K562 (cell line): ENCODE results near the gene ZBTB48. TPM values are rescaled to one million over a fixed set of nuclear protein-coding genes. Genes with fewer than 3 reads are reported as not detected.

Source experiments
- ATF7 ChIP-seq: fragments of 450-650 bp; IDR thresholded peaks from 2 replicates; pipeline ENCODE4 v1.7.1; 2014; ENCODE audit warnings: mild to moderate bottlenecking, moderate library complexity
- BCOR ChIP-seq: fragments of 450-650 bp; IDR thresholded peaks from 2 replicates; pipeline ENCODE4 v1.6.1; 2016
- C11orf30 ChIP-seq: fragments of 450-650 bp; IDR thresholded peaks from 2 replicates; pipeline ENCODE4 v1.6.1; 2016; ENCODE audit warnings: low read depth, mild to moderate bottlenecking
- CSDE1 ChIP-seq, 2 experiments: fragments of 450-650 bp; IDR thresholded peaks; 2 replicates each; pipeline ENCODE4 v1.6.1; 2016; ENCODE audit warnings: mild to moderate bottlenecking in 1 of 2
- FOXA1 ChIP-seq: fragments of 450-650 bp; IDR thresholded peaks from 2 replicates; pipeline ENCODE4 v1.6.1; 2016; ENCODE audit warnings: mild to moderate bottlenecking, borderline replicate concordance
- GTF2F1 ChIP-seq: IDR thresholded peaks from 2 replicates; pipeline ENCODE4 v1.6.1; 2011; ENCODE audit warnings: low read depth, low read length, improper control_type of control experiment
- HDAC1 ChIP-seq, 2 experiments: fragments of 450-650 bp; IDR thresholded peaks; 2 replicates each; pipeline ENCODE4 v1.6.1; 2016 to 2017; ENCODE audit warnings: inconsistent platforms in 1 of 2, mild to moderate bottlenecking in 1 of 2, moderate library complexity in 1 of 2
- HNRNPLL ChIP-seq: fragments of 200-400 bp; formaldehyde crosslinking; IDR thresholded peaks from 2 replicates; pipeline ENCODE4 v1.6.1; 2017; ENCODE audit warnings: low read length, low read depth, mild to moderate bottlenecking; ENCODE audit not compliant: poor library complexity, severe bottlenecking
- HSF4 ChIP-seq: fragments of 250-450 bp; sonication (Bioruptor Pico); IDR thresholded peaks from 2 replicates; pipeline ENCODE4 v2.1.2; 2022; ENCODE audit warnings: mild to moderate bottlenecking, moderate library complexity, borderline replicate concordance
- KLF13 ChIP-seq: fragments of 450-650 bp; IDR thresholded peaks from 2 replicates; pipeline ENCODE4 v1.6.1; 2016; ENCODE audit warnings: missing genetic modification characterization, low read depth, mild to moderate bottlenecking, missing compliant biosample characterization, moderate library complexity, borderline replicate concordance
- MCM5 ChIP-seq: fragments of 450-650 bp; IDR thresholded peaks from 2 replicates; pipeline ENCODE4 v1.6.1; 2016; ENCODE audit warnings: low read depth
- MTF1 ChIP-seq: fragments of 250-450 bp; sonication (Bioruptor Pico); IDR thresholded peaks from 2 replicates; pipeline ENCODE4 v1.9.0; 2021; ENCODE audit warnings: moderate library complexity, mild to moderate bottlenecking, inconsistent platforms, borderline replicate concordance
- NEUROD1 ChIP-seq: fragments of 150-350 bp; IDR thresholded peaks from 2 replicates; pipeline ENCODE4 v1.6.1; 2014; ENCODE audit warnings: borderline replicate concordance, low read length, low read depth; ENCODE audit not compliant: partially characterized antibody
- NRF1 ChIP-seq, 2 experiments: fragments of 450-650 bp; IDR thresholded peaks in 1 of 2; conservative IDR thresholded peaks in 1 of 2; 2 replicates each; pipeline ENCODE4 v1.6.1; 2014; ENCODE audit warnings: mild to moderate bottlenecking in 2 of 2
- PML ChIP-seq: IDR thresholded peaks from 2 replicates; pipeline ENCODE4 v1.6.1; 2012; ENCODE audit warnings: low read length, inconsistent platforms
- RBBP5 ChIP-seq: fragments of 200-600 bp; sonication (generic); IDR thresholded peaks from 2 replicates; pipeline ENCODE4 v1.6.1; 2012; ENCODE audit warnings: borderline replicate concordance, mild to moderate bottlenecking, low read length, control low read depth, inconsistent platforms; ENCODE audit not compliant: insufficient read depth, poor library complexity, severe bottlenecking
- RNF2 ChIP-seq: sonication (generic); IDR thresholded peaks from 2 replicates; pipeline ENCODE4 v1.6.1; 2016
- SMAD2 ChIP-seq: fragments of 150-350 bp; IDR thresholded peaks from 2 replicates; pipeline ENCODE4 v1.6.1; 2014; ENCODE audit warnings: low read depth, mild to moderate bottlenecking, low read length
- STAG1 ChIP-seq: sonication (generic); formaldehyde crosslinking; IDR thresholded peaks from 2 replicates; pipeline ENCODE4 v1.5.0; 2020; ENCODE audit warnings: missing genetic modification reagents, borderline replicate concordance
- TRIM24 ChIP-seq, 2 experiments: fragments of 450-650 bp; IDR thresholded peaks; 2 replicates each; pipeline ENCODE4 v1.6.1; 2016
- XRCC4 ChIP-seq: IDR thresholded peaks from one replicate; pipeline ENCODE4 v1.6.1; 2011; ENCODE audit not compliant: insufficient read depth, insufficient read length; ENCODE audit errors: extremely low read depth
- ZNF12 ChIP-seq: sonication (generic); formaldehyde crosslinking; IDR thresholded peaks from 2 replicates; pipeline ENCODE4 v1.4.0; 2020; ENCODE audit warnings: mild to moderate bottlenecking, missing genetic modification reagents
- ZNF311 ChIP-seq: fragments of 250-450 bp; sonication (Bioruptor Pico); IDR thresholded peaks from 2 replicates; pipeline ENCODE4 v1.4.0; 2020; ENCODE audit warnings: mild to moderate bottlenecking, moderate library complexity
- ZNF354B ChIP-seq: fragments of 250-450 bp; sonication (Bioruptor Pico); IDR thresholded peaks from 2 replicates; pipeline ENCODE4 v1.4.0; 2020
- ZNF511 ChIP-seq: sonication (generic); formaldehyde crosslinking; IDR thresholded peaks from 2 replicates; pipeline ENCODE4 v1.8.0; 2022; ENCODE audit warnings: mild to moderate bottlenecking, missing genetic modification reagents
- ZNF695 ChIP-seq: fragments of 450-650 bp; formaldehyde crosslinking; IDR thresholded peaks from 2 replicates; pipeline ENCODE4 v1.4.0; 2020; ENCODE audit warnings: mild to moderate bottlenecking, moderate library complexity
- ZNF76 ChIP-seq: fragments of 250-450 bp; sonication (Bioruptor Pico); IDR thresholded peaks from 2 replicates; pipeline ENCODE4 v1.4.0; 2020; ENCODE audit warnings: mild to moderate bottlenecking, moderate library complexity, borderline replicate concordance
- ZNF780A ChIP-seq: fragments of 250-450 bp; sonication (Bioruptor Pico); IDR thresholded peaks from 2 replicates; pipeline ENCODE4 v1.5.0; 2021; ENCODE audit warnings: mild to moderate bottlenecking
- polyA plus RNA-seq, 8 experiments: library from polyadenylated mRNA; depleted of rRNA in 4 of 8; stranded (reverse) in 5 of 8; unstranded in 3 of 8; fragments of >200 nt; fragmentation: Nextera tagmentation in 2 of 8; fragmentation: Illumina TruSeq in 1 of 8; extraction: Ambion mirVana in 2 of 8; extraction: Trizol in 1 of 8; gene quantifications; 2 replicates each; pipeline versions ENCODE4 v1.2.1 to v1.2.3, GENCODE V29; 2011 to 2014; ENCODE audit warnings: inconsistent platforms in 1 of 8, missing spikeins in 1 of 8
- total RNA-seq, 7 experiments: library from RNA; depleted of rRNA in 6 of 7; stranded (reverse); fragments of >200 nt in 6 of 7; fragmentation: Illumina TruSeq in 2 of 7; extraction: Trizol in 2 of 7; gene quantifications; 2 replicates each; pipeline versions ENCODE4 v1.2.1 to v1.2.3, GENCODE V29; 2011 to 2021; ENCODE audit warnings: low replicate concordance in 1 of 7

The ZBTB48 gene
- total and polyA plus RNA-seq, 9 of the 15 experiments (the other 6 are each of a cell fraction or from before 2014, with no cell fraction given) = 1.9 to 66.9 (median 29.5) TPM

DNA sequence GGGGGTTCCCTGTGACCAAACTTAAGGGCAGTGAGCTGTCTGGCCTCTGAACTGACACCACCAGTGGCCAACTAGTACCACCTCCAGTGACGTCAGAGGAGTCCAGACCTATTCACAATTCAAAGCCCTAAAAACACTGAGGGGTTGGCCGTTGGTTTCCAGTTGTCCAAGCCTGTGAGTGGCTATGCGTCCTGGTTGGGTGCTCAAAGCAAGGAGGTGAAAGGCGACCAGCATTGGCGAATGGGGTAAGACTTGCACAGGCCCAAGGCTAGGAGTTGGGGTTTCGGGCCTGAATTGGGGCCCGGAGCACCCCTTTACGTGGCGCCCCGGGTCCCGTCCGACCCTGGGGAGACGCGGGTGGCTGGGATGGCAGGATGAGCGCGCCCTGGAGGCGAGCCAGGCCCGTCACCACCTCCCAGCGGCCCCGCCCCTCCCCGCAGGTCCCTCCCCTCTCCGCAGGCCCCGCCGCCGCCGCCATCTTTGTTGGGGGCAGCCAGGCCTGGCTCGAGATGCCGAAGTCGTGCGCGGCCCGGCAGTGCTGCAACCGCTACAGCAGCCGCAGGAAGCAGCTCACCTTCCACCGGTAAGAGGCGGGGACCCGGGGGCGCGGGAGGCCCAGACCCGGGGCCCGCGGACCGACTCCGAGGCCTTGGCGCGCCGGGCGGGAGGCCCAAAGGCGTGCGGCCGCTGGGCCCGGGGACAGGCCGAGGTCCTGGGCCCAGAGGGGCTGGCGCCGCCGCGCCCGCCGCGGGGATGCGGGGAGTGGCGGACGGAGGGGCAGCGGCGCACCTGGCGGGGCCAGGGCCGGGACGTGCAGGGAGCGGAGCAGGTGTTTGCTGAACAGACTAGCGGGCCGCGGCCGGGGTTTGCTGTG, 45.2 kb downstream of the ZBTB48 start, which contains the start of gene THAP3 (continued):
- TF ChIP-seq C11orf30 (no peak), FOXA1 (no peak), KLF13 (tag) (peak; percentile 21; the same call in 1 of the 2 replicates), ZNF12 (CRISPR knock-in tag) (no peak), HDAC1 (IDR thresholded peaks at IDR 0.05) (peak in 1 of 2 experiments; percentile 67; a peak in 1 of 4 replicates), SMAD2 (no peak), RNF2 (no peak), HSF4 (CRISPR knock-in tag) (no peak), MCM5 (no peak), ZNF511 (peak; percentile 88; the same call in 1 of the 2 replicates), ZNF311 (CRISPR knock-in tag) (no peak), TRIM24 (IDR thresholded peaks at IDR 0.05) (no peak), NRF1 (conservative IDR thresholded peaks at IDR 0.05 in 1 of 2, IDR thresholded peaks at IDR 0.05 in 1 of 2) (peak; percentile 31 to 41; a peak in 2 of 4 replicates), HNRNPLL (peak; percentile 17), BCOR (0 out of 2 replicates have a peak, but pooled peaks have one; percentile 6), ZNF76 (no peak), GTF2F1 (no peak), XRCC4 (no peak), PML (no peak; the same call in 1 of the 2 replicates), ZNF780A (CRISPR knock-in tag) (no peak), RBBP5 (peak; percentile 68), ZNF695 (CRISPR knock-in tag) (no peak), ATF7 (peak; percentile 92), STAG1 (peak; percentile 5), MTF1 (CRISPR knock-in tag) (no peak), ZNF354B (no peak), CSDE1 (IDR thresholded peaks at IDR 0.05) (no peak), NEUROD1 (no peak)
